Measurements from ENCODE around the gene TRIM36. TPM values are rescaled to one million over a fixed set of nuclear protein-coding genes. Genes with fewer than 3 reads are reported as not detected.

Gene TRIM36
- total RNA-seq, 1 donor from 2014 or later: 4.4 TPM

DNA sequence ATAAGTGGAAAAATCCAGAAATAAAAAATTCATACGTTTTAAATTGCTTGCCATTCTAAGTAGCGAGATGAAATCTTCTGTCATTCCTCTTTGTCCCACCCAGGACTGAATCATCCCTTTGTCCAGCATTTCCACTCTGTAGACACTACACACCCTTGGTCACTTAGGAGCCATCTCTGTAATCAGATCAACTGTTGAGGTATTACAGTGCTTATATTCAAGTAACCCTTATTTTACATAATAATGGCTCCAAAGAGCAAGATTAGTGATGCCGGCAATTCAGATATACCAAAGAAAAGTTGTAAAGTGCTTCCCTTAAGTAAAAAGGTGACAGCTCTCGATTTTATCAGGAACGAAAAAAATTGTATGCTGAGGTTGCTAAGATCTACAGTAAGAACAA lies 60.4 kb downstream of the TRIM36 start:
- H3K4me3 ChIP-seq (ENCODE audit: insufficient read depth, low read depth, low read length): no peak overlapping the region
- H3K9ac ChIP-seq (ENCODE audit: low read length): no peak overlapping the region
- no peaks in the 10 kb centered on the region for H3K36me3 ChIP-seq (ENCODE audit: insufficient read depth, low read length)
- Mint-ChIP-seq H3K4me3 (ENCODE audit: unreplicated experiment) (no peak overlapping the region), H3K36me3 (ENCODE audit: low read depth, unreplicated experiment) (no peaks in the 10 kb centered on the region), H3K9me3 (ENCODE audit: unreplicated experiment) (no peaks in the 10 kb centered on the region), H3K4me1 (ENCODE audit: low read depth, unreplicated experiment) (peaks cover 5% of the 10 kb centered on the region), H3K27ac (ENCODE audit: unreplicated experiment) (no peak overlapping the region), H3K27me3 (ENCODE audit: low read depth, unreplicated experiment) (no peaks in the 10 kb centered on the region)
- H3K79me2 ChIP-seq (ENCODE audit: insufficient read depth, low read length): no peaks in the 10 kb centered on the region
- H3K9me3 ChIP-seq (ENCODE audit: insufficient read depth, low read depth, low read length): no peaks in the 10 kb centered on the region
- no peaks in the 10 kb centered on the region for H3K27me3 ChIP-seq (ENCODE audit: insufficient read depth, low read length)
- no peak for DNase-seq (ENCODE audit: low read depth)
- H3K4me1 ChIP-seq (ENCODE audit: insufficient read depth, low read length): no peaks in the 10 kb centered on the region
- no peak overlapping the region for H2AFZ ChIP-seq (ENCODE audit: low read depth, low read length)
- no peak for TF ChIP-seq EZH2 (IDR thresholded peaks at IDR 0.05; ENCODE audit: insufficient read depth, low read length)
- TF ChIP-seq, protein P1, sequence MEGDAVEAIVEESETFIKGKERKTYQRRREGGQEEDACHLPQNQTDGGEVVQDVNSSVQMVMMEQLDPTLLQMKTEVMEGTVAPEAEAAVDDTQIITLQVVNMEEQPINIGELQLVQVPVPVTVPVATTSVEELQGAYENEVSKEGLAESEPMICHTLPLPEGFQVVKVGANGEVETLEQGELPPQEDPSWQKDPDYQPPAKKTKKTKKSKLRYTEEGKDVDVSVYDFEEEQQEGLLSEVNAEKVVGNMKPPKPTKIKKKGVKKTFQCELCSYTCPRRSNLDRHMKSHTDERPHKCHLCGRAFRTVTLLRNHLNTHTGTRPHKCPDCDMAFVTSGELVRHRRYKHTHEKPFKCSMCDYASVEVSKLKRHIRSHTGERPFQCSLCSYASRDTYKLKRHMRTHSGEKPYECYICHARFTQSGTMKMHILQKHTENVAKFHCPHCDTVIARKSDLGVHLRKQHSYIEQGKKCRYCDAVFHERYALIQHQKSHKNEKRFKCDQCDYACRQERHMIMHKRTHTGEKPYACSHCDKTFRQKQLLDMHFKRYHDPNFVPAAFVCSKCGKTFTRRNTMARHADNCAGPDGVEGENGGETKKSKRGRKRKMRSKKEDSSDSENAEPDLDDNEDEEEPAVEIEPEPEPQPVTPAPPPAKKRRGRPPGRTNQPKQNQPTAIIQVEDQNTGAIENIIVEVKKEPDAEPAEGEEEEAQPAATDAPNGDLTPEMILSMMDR (IDR thresholded peaks at IDR 0.05; ENCODE audit: insufficient read depth, low read depth, low read length): no peak
- H3K27ac ChIP-seq (ENCODE audit: low read depth, low read length): no peak overlapping the region
- H4K20me1 ChIP-seq (ENCODE audit: insufficient read depth, low read length): no peaks in the 10 kb centered on the region
- H3K4me2 ChIP-seq (ENCODE audit: low read length): no peak overlapping the region
- FAIRE-seq: no peak

DNA sequence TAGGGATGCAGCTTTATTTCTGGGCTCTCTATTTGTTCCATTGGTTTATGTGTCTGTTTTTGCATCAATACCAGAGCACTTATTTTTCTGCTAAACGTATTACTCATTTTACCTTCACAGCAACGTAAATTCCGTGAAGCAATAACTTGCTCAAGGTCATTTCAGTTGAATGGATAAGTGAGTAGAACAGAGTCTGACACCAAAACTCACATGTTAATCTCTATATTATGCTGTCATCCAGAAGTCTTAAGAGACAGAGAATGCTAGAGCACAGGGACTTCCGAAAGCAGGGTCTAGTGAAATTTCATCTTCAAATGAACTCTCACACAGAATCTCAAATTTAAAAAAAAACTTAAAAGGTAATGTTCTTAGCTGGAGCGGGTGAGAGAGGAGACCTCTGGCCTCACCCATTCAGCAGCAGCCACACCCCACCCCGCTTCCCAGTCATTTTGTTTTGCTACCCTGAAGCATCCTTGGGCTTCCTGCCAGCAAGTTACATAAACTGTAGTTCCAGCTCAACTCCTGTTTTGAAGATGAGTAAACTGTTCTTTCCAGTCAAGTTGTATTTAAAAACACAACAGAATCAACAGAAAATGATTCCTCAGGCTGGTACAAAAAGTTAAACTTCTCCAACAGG lies 69.3 kb downstream of the TRIM36 start:
- Mint-ChIP-seq H3K36me3 (ENCODE audit: low read depth, unreplicated experiment) (no peaks in the 10 kb centered on the region), H3K27ac (ENCODE audit: unreplicated experiment) (no peak overlapping the region), H3K9me3 (ENCODE audit: unreplicated experiment) (no peaks in the 10 kb centered on the region), H3K4me3 (ENCODE audit: unreplicated experiment) (no peak overlapping the region), H3K27me3 (ENCODE audit: low read depth, unreplicated experiment) (no peaks in the 10 kb centered on the region), H3K4me1 (ENCODE audit: low read depth, unreplicated experiment) (no peaks in the 10 kb centered on the region)
- Histone ChIP-seq H3K4me2 (ENCODE audit: low read length) (no peak overlapping the region), H3K27me3 (ENCODE audit: insufficient read depth, low read length) (no peaks in the 10 kb centered on the region), H3K27ac (ENCODE audit: low read depth, low read length) (no peak overlapping the region), H3K4me3 (ENCODE audit: insufficient read depth, low read depth, low read length) (no peak overlapping the region), H3K79me2 (ENCODE audit: insufficient read depth, low read length) (no peaks in the 10 kb centered on the region), H2AFZ (ENCODE audit: low read depth, low read length) (no peak overlapping the region), H4K20me1 (ENCODE audit: insufficient read depth, low read length) (no peaks in the 10 kb centered on the region), H3K4me1 (ENCODE audit: insufficient read depth, low read length) (no peaks in the 10 kb centered on the region), H3K36me3 (ENCODE audit: insufficient read depth, low read length) (no peaks in the 10 kb centered on the region), H3K9me3 (ENCODE audit: insufficient read depth, low read depth, low read length) (no peaks in the 10 kb centered on the region), H3K9ac (ENCODE audit: low read length) (no peak overlapping the region)
- DNase-seq (ENCODE audit: low read depth) (no peak), FAIRE-seq (no peak)
- TF ChIP-seq, protein P1 (IDR thresholded peaks at IDR 0.05; ENCODE audit: insufficient read depth, low read depth, low read length): no peak
- no peak for TF ChIP-seq EZH2 (IDR thresholded peaks at IDR 0.05; ENCODE audit: insufficient read depth, low read length)

DNA sequence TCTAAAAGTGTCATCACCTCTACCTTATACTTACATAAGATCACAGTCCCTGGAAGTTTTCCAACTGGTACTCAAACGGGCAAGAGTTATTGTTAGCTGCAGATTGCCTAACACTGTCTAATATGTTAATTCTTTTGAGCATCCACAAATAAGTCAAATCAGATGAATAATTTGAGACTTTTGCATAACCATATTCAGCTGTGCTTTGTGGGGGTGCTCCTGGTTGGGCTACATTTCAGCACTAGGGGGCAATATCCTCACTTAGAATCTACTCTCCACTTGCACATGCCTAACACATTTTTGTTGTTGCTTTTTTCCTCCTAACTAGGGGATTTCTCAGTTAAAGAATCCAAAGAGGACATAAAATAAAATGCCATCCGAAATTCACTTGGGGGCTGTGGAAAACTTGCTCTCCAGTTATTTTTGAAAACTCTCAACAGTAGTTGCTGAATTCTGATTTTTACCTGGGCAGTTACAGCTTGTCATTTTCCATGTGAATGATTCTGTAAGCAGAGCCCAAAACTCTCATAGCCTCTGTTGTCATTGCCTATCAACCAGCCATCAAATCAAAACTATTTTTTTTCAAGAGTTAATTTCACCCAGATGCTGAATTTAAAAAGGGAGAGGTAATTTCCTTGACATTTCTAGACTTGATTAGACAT lies 71.5 kb downstream of the TRIM36 start:
- no peaks in the 10 kb centered on the region for H3K9me3 ChIP-seq (ENCODE audit: insufficient read depth, low read depth, low read length)
- no peak overlapping the region for H3K4me3 Mint-ChIP-seq (ENCODE audit: unreplicated experiment)
- DNase-seq (ENCODE audit: low read depth) (peak; percentile 29), FAIRE-seq (no peak)
- no peaks in the 10 kb centered on the region for H3K36me3 ChIP-seq (ENCODE audit: insufficient read depth, low read length)
- no peaks in the 10 kb centered on the region for H3K9me3 Mint-ChIP-seq (ENCODE audit: unreplicated experiment)
- no peaks in the 10 kb centered on the region for H4K20me1 ChIP-seq (ENCODE audit: insufficient read depth, low read length)
- TF ChIP-seq EZH2 (IDR thresholded peaks at IDR 0.05; ENCODE audit: insufficient read depth, low read length): no peak
- TF ChIP-seq, protein P1 (IDR thresholded peaks at IDR 0.05; ENCODE audit: insufficient read depth, low read depth, low read length): peak; percentile 82
- no peaks in the 10 kb centered on the region for H3K4me1 Mint-ChIP-seq (ENCODE audit: low read depth, unreplicated experiment)
- H3K36me3 Mint-ChIP-seq (ENCODE audit: low read depth, unreplicated experiment): no peaks in the 10 kb centered on the region
- H3K4me2 ChIP-seq (ENCODE audit: low read length): no peak overlapping the region
- H3K27me3 ChIP-seq (ENCODE audit: insufficient read depth, low read length): no peaks in the 10 kb centered on the region
- H3K27me3 Mint-ChIP-seq (ENCODE audit: low read depth, unreplicated experiment): no peaks in the 10 kb centered on the region
- H3K9ac ChIP-seq (ENCODE audit: low read length): no peak overlapping the region
- no peak overlapping the region for H3K4me3 ChIP-seq (ENCODE audit: insufficient read depth, low read depth, low read length)
- no peak overlapping the region for H3K27ac ChIP-seq (ENCODE audit: low read depth, low read length)
- no peak overlapping the region for H3K27ac Mint-ChIP-seq (ENCODE audit: unreplicated experiment)
- H3K4me1 ChIP-seq (ENCODE audit: insufficient read depth, low read length): no peaks in the 10 kb centered on the region
- H2AFZ ChIP-seq (ENCODE audit: low read depth, low read length): no peak overlapping the region
- H3K79me2 ChIP-seq (ENCODE audit: insufficient read depth, low read length): no peaks in the 10 kb centered on the region

Data from astrocyte (in vitro differentiated cells and primary cell).